Parathyroid adenoma (tissue), 2 donors: Measurements from ENCODE around the gene SPNS2.

Experiments used
- H2AFZ ChIP-seq: fragments of 300-600 bp; sonication (generic); one replicate; pipeline ENCODE4 v1.7.0; 2017; ENCODE audit warnings: antibody characterized with exemption, mild to moderate bottlenecking
- H3K27ac ChIP-seq: fragments of 300-600 bp; sonication (generic); one replicate; pipeline ENCODE4 v1.7.0; 2017
- H3K27me3 ChIP-seq: fragments of 300-600 bp; sonication (generic); one replicate; pipeline ENCODE4 v1.7.0; 2017; ENCODE audit warnings: low read length; ENCODE audit not compliant: control insufficient read depth, insufficient read depth
- H3K36me3 ChIP-seq: fragments of 300-600 bp; sonication (generic); one replicate; pipeline ENCODE4 v1.7.0; 2017; ENCODE audit warnings: low read length; ENCODE audit not compliant: control insufficient read depth, insufficient read depth
- H3K4me1 ChIP-seq: fragments of 300-600 bp; sonication (generic); one replicate; pipeline ENCODE4 v1.7.0; 2017; ENCODE audit warnings: control low read depth
- H3K4me2 ChIP-seq: fragments of 300-600 bp; sonication (generic); one replicate; pipeline ENCODE4 v1.7.0; 2017; ENCODE audit warnings: low read length
- H3K4me3 ChIP-seq: fragments of 300-600 bp; sonication (generic); one replicate; pipeline ENCODE4 v1.7.0; 2017; ENCODE audit warnings: low read depth, low read length
- H3K79me2 ChIP-seq: fragments of 300-600 bp; sonication (generic); one replicate; pipeline ENCODE4 v1.7.0; 2017; ENCODE audit warnings: control low read depth
- H3K9ac ChIP-seq: fragments of 300-600 bp; sonication (generic); one replicate; pipeline ENCODE4 v1.7.0; 2017; ENCODE audit warnings: mild to moderate bottlenecking
- H3K9me3 ChIP-seq: fragments of 300-600 bp; sonication (generic); one replicate; pipeline ENCODE4 v1.7.0; 2017; ENCODE audit warnings: low read length; ENCODE audit not compliant: control insufficient read depth
- TF ChIP-seq, protein P1 (sequence below): fragments of 300-600 bp; sonication (generic); IDR thresholded peaks from one replicate; pipeline ENCODE4 v1.7.0; 2017; ENCODE audit warnings: antibody characterized with exemption, mild to moderate bottlenecking
- donor health status: primary hyperparathyroidism.

The SPNS2 gene

GRCh38 chr17:4560837-4561256, 62.2 kb downstream of the SPNS2 start:
- Histone ChIP-seq H3K9ac (no peak overlapping the region), H3K36me3 (no peaks in the 10 kb centered on the region), H3K4me1 (peaks cover 3% of the 10 kb centered on the region), H3K79me2 (no peaks in the 10 kb centered on the region), H2AFZ (no peak overlapping the region), H3K4me2 (no peak overlapping the region), H3K4me3 (no peak overlapping the region), H3K27ac (no peak overlapping the region), H3K9me3 (no peaks in the 10 kb centered on the region), H3K27me3 (no peaks in the 10 kb centered on the region)
- TF ChIP-seq, protein P1, sequence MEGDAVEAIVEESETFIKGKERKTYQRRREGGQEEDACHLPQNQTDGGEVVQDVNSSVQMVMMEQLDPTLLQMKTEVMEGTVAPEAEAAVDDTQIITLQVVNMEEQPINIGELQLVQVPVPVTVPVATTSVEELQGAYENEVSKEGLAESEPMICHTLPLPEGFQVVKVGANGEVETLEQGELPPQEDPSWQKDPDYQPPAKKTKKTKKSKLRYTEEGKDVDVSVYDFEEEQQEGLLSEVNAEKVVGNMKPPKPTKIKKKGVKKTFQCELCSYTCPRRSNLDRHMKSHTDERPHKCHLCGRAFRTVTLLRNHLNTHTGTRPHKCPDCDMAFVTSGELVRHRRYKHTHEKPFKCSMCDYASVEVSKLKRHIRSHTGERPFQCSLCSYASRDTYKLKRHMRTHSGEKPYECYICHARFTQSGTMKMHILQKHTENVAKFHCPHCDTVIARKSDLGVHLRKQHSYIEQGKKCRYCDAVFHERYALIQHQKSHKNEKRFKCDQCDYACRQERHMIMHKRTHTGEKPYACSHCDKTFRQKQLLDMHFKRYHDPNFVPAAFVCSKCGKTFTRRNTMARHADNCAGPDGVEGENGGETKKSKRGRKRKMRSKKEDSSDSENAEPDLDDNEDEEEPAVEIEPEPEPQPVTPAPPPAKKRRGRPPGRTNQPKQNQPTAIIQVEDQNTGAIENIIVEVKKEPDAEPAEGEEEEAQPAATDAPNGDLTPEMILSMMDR: no peak

DNA sequence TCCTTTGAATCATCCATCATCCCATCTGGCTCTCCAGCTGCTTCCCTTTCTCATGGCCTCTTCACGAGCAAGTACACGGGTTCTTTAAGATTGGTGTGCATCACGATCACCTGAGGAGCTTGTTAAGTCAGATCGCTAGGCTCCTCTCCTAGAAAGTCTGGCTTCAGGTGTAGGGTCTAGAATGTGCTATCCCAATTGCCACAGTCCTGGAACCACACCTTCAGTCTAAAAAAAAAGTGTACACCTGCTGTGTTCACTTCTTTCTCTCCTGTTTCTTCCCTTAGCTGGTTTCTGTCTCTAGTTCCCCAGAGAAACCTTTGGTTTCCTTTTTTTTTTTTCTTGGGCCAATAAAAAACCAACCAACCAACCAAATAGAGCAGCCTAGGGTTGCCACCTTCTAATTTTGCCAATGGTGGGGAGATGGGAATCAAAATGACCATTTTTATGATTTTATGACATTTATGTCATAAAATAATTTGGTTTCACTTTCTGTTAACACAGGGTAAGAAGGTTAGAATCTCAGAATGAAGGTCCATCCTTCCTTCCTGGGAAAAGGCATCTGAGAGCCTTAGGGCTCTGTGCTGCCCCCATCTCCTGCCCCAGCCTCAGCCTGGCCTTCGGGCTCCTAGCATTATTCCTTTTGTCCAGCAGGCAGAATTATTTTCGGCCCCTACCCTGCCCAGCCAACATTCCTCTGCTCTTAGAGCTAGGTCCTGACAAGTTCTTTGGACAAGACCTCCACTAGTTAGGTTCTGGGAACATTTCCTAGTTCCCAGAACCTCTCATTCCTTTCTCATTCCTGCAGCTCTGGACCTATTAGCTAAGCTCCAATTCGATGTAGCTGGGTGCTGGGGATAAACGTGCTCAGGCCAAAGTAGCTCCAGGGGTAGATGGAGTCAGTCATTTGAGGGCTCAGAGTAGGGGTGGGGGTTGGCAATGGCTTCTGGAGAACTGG, 63.6 kb downstream of the SPNS2 start:
- Histone ChIP-seq H3K9ac (no peak overlapping the region), H3K4me2 (no peak overlapping the region), H2AFZ (no peak overlapping the region), H3K9me3 (no peaks in the 10 kb centered on the region), H3K27ac (no peak overlapping the region), H3K4me1 (no peaks in the 10 kb centered on the region), H3K4me3 (no peak overlapping the region), H3K27me3 (no peaks in the 10 kb centered on the region), H3K36me3 (no peaks in the 10 kb centered on the region), H3K79me2 (no peaks in the 10 kb centered on the region)
- TF ChIP-seq, protein P1: no peak

DNA sequence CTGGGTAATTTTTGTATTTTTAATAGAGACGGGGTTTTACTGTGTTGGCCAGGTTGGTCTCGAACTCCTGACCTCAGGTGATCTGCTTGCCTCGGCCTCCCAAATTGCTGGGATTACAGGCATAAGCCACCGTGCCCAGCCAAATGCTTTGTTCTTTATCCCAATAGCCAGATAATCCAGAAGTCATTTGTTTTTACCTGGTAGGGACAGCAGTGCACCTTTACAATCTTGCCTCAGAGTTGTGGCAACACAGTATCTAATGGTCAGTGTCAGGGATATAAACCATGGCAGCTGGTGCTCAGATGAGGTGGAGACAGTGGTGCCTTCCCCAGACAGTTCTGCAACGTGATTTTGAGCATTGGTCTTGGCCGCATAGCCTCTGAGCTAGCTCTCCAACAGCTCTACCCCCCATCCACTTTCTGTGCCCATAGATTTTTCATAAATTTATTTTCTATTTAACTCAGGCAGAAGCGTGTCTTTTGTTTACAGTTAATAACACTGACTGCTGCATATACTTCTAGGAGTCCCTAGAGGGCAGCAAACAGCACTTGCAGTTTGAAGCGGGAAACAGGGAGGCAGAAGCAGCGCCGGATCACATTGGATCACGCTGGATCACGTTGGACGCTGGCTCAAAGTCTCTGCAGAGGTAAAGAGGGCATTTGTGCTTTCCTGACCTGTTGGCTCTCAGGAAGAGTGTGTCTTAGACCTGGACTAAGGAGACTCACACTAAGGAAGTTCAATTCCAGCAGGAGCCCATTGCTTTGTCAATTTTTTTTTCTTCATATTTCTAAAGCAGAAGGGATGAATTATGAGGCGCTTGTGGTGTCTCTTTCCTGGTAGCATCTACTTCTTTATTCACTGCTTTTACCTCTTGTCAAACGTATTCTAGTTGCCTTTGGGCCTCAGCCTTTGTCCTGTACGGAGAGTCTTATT, 66.8 kb downstream of the SPNS2 start:
- no peak overlapping the region for H3K4me2 ChIP-seq
- H2AFZ ChIP-seq: peak overlapping the region; percentile 59
- H3K27me3 ChIP-seq: no peaks in the 10 kb centered on the region
- no peak overlapping the region for H3K4me3 ChIP-seq
- H3K36me3 ChIP-seq: no peaks in the 10 kb centered on the region
- no peak overlapping the region for H3K27ac ChIP-seq
- H3K4me1 ChIP-seq: no peaks in the 10 kb centered on the region
- TF ChIP-seq, protein P1: peak; percentile 85
- H3K79me2 ChIP-seq: no peaks in the 10 kb centered on the region
- no peaks in the 10 kb centered on the region for H3K9me3 ChIP-seq
- no peak overlapping the region for H3K9ac ChIP-seq

GRCh38 chr17:4566785-4567184, 68.1 kb downstream of the SPNS2 start:
- H3K79me2 ChIP-seq: no peaks in the 10 kb centered on the region
- no peaks in the 10 kb centered on the region for H3K4me1 ChIP-seq
- no peaks in the 10 kb centered on the region for H3K9me3 ChIP-seq
- peak overlapping the region; percentile 3 for H3K4me2 ChIP-seq
- no peak overlapping the region for H3K4me3 ChIP-seq
- H3K9ac ChIP-seq: no peak overlapping the region
- no peaks in the 10 kb centered on the region for H3K27me3 ChIP-seq
- H2AFZ ChIP-seq: peak overlapping the region; percentile 61
- H3K36me3 ChIP-seq: no peaks in the 10 kb centered on the region
- no peak overlapping the region for H3K27ac ChIP-seq
- TF ChIP-seq, protein P1: peak; percentile 80
